H1 (cell line): Measurements from ENCODE around the gene HIBCH.

ENCODE experiments used
- ATF2 ChIP-seq: IDR thresholded peaks from 2 replicates; pipeline ENCODE4 v1.6.1; 2012; ENCODE audit warnings: low read length, inconsistent platforms
- CHD2 ChIP-seq: IDR thresholded peaks from 2 replicates; pipeline ENCODE4 v1.6.1; 2012; ENCODE audit warnings: low read length, improper control_type of control experiment
- CHD7 ChIP-seq: fragments of 300-600 bp; sonication (generic); IDR thresholded peaks from 2 replicates; pipeline ENCODE4 v1.7.1; 2012; ENCODE audit warnings: low read length, moderate library complexity, mild to moderate bottlenecking, inconsistent platforms; ENCODE audit not compliant: insufficient replicate concordance
- EZH2 ChIP-seq: fragments of 200-600 bp; sonication (generic); IDR thresholded peaks from 2 replicates; pipeline ENCODE4 v1.7.1; 2012; ENCODE audit warnings: low read depth, mild to moderate bottlenecking, moderate library complexity, low read length, inconsistent platforms; ENCODE audit not compliant: severe bottlenecking
- GABPA ChIP-seq: IDR thresholded peaks from 2 replicates; pipeline ENCODE4 v1.6.1; 2011; ENCODE audit warnings: mild to moderate bottlenecking, low read length, moderate library complexity, borderline replicate concordance; ENCODE audit not compliant: insufficient read depth
- POLR2AphosphoS5 ChIP-seq: IDR thresholded peaks from 2 replicates; pipeline ENCODE4 v1.6.1; 2011; ENCODE audit warnings: low read depth, low read length
- TAF1 ChIP-seq: IDR thresholded peaks from 2 replicates; pipeline ENCODE4 v1.6.1; 2011; ENCODE audit warnings: mild to moderate bottlenecking, low read depth, low read length
- TF ChIP-seq, protein P1 (sequence below): IDR thresholded peaks from 2 replicates; pipeline ENCODE4 v1.6.1; 2011; ENCODE audit warnings: low read length, improper control_type of control experiment
- TF ChIP-seq, protein P2 (sequence below), 3 experiments: IDR thresholded peaks; 1 replicate in 2 of 3; 2 replicates in 1 of 3; pipeline versions ENCODE4 v1.5.1 to v1.6.1; 2011; ENCODE audit warnings: low read length in 3 of 3, mild to moderate bottlenecking in 3 of 3, inconsistent platforms in 2 of 3, low read depth in 1 of 3, moderate library complexity in 1 of 3; ENCODE audit not compliant: insufficient read depth in 1 of 3; ENCODE audit errors: control extremely low read depth in 1 of 3

DNA sequence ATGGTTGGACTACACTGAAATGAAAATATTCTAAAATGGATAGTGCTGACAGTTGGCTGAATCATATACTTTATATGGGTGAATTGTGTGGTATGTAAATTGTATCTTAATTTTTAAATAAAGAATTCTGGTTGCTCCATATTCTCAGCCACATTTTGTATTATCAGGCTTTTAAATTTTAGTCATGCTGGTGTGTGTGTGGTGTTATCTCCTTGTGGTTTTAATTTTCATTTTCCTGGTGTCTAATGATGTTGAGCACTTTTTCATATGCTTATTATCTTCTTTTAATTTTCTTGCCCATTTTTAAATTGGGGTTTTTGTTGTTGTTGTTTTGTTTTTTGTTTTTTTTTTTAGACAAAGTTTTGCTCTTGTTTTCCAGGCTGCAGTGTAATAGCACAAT is 3.8 kb upstream of the HIBCH start:
- TF ChIP-seq ATF2 (no peak), TAF1 (no peak), GABPA (no peak), CHD7 (no peak), EZH2 (no peak), CHD2 (no peak), POLR2AphosphoS5 (no peak)
- TF ChIP-seq, protein P1, sequence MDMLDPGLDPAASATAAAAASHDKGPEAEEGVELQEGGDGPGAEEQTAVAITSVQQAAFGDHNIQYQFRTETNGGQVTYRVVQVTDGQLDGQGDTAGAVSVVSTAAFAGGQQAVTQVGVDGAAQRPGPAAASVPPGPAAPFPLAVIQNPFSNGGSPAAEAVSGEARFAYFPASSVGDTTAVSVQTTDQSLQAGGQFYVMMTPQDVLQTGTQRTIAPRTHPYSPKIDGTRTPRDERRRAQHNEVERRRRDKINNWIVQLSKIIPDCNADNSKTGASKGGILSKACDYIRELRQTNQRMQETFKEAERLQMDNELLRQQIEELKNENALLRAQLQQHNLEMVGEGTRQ: no peak
- TF ChIP-seq, protein P2, sequence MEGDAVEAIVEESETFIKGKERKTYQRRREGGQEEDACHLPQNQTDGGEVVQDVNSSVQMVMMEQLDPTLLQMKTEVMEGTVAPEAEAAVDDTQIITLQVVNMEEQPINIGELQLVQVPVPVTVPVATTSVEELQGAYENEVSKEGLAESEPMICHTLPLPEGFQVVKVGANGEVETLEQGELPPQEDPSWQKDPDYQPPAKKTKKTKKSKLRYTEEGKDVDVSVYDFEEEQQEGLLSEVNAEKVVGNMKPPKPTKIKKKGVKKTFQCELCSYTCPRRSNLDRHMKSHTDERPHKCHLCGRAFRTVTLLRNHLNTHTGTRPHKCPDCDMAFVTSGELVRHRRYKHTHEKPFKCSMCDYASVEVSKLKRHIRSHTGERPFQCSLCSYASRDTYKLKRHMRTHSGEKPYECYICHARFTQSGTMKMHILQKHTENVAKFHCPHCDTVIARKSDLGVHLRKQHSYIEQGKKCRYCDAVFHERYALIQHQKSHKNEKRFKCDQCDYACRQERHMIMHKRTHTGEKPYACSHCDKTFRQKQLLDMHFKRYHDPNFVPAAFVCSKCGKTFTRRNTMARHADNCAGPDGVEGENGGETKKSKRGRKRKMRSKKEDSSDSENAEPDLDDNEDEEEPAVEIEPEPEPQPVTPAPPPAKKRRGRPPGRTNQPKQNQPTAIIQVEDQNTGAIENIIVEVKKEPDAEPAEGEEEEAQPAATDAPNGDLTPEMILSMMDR (IDR thresholded peaks at IDR 0.05; ENCODE audit: control extremely low read depth in 1 of 3, insufficient read depth in 1 of 3, low read depth in 1 of 3, low read length in 3 of 3): no peak
